SK-N-SH treated with all-trans-retinoic acid at 6 μM for 48 hours (cell line): ENCODE data around the gene HMGA1.

Source experiments
- CREB5 ChIP-seq: fragments of 250-450 bp; sonication (Bioruptor Pico); IDR thresholded peaks from 2 replicates; pipeline ENCODE4 v1.5.1; 2020; ENCODE audit warnings: low read depth, mild to moderate bottlenecking, moderate library complexity
- CSRNP3 ChIP-seq: fragments of 250-450 bp; sonication (Bioruptor Pico); IDR thresholded peaks from 2 replicates; pipeline ENCODE4 v1.5.1; 2021; ENCODE audit warnings: mild to moderate bottlenecking, moderate library complexity
- ISL1 ChIP-seq: fragments of 250-450 bp; sonication (Bioruptor Pico); IDR thresholded peaks from 2 replicates; pipeline ENCODE4 v2.1.2; 2022; ENCODE audit warnings: mild to moderate bottlenecking, moderate library complexity
- PATZ1 ChIP-seq: fragments of 250-450 bp; sonication (Bioruptor Pico); IDR thresholded peaks from 2 replicates; pipeline ENCODE4 v1.8.0; 2020; ENCODE audit warnings: mild to moderate bottlenecking, moderate library complexity, borderline replicate concordance
- POU6F1 ChIP-seq: fragments of 250-450 bp; sonication (Bioruptor Pico); IDR thresholded peaks from 2 replicates; pipeline ENCODE4 v1.8.0; 2021; ENCODE audit warnings: low read depth, mild to moderate bottlenecking, moderate library complexity, borderline replicate concordance
- RARB ChIP-seq: fragments of 250-450 bp; sonication (Bioruptor Pico); IDR thresholded peaks from 2 replicates; pipeline ENCODE4 v1.8.0; 2021; ENCODE audit warnings: mild to moderate bottlenecking, moderate library complexity
- TOX ChIP-seq: fragments of 250-450 bp; sonication (Bioruptor Pico); IDR thresholded peaks from 2 replicates; pipeline ENCODE4 v1.8.0; 2021; ENCODE audit warnings: mild to moderate bottlenecking, moderate library complexity, borderline replicate concordance
- ZFP3 ChIP-seq: fragments of 250-450 bp; sonication (Bioruptor Pico); IDR thresholded peaks from 2 replicates; pipeline ENCODE4 v1.5.0; 2020; ENCODE audit warnings: mild to moderate bottlenecking, moderate library complexity
- ZNF8 ChIP-seq: fragments of 450-650 bp; formaldehyde crosslinking; IDR thresholded peaks from 2 replicates; pipeline ENCODE4 v1.5.0; 2020; ENCODE audit warnings: mild to moderate bottlenecking, moderate library complexity

GRCh38 chr6:34275128-34275804 is 38.6 kb downstream of the HMGA1 start:
- TF ChIP-seq ISL1 (CRISPR knock-in tag) (no peak), PATZ1 (CRISPR knock-in tag) (no peak), RARB (no peak), TOX (CRISPR knock-in tag) (no peak), ZFP3 (CRISPR knock-in tag) (no peak), CREB5 (CRISPR knock-in tag) (no peak), CSRNP3 (CRISPR knock-in tag) (no peak), POU6F1 (CRISPR knock-in tag) (no peak), ZNF8 (no peak)
